Measurements from ENCODE around the gene RASA4B. TPM values are rescaled to one million over a fixed set of nuclear protein-coding genes. Genes with fewer than 3 reads are reported as not detected.
A peak's percentile ranks its signal among the peaks of the same experiment; 100 is the strongest.

Gene RASA4B
- total and polyA plus RNA-seq, 9 of the 15 experiments (the other 6 are each of a cell fraction or from before 2014, with no cell fraction given): 0.01 to 2.9 (median 1.5) TPM; not detected in 1

DNA sequence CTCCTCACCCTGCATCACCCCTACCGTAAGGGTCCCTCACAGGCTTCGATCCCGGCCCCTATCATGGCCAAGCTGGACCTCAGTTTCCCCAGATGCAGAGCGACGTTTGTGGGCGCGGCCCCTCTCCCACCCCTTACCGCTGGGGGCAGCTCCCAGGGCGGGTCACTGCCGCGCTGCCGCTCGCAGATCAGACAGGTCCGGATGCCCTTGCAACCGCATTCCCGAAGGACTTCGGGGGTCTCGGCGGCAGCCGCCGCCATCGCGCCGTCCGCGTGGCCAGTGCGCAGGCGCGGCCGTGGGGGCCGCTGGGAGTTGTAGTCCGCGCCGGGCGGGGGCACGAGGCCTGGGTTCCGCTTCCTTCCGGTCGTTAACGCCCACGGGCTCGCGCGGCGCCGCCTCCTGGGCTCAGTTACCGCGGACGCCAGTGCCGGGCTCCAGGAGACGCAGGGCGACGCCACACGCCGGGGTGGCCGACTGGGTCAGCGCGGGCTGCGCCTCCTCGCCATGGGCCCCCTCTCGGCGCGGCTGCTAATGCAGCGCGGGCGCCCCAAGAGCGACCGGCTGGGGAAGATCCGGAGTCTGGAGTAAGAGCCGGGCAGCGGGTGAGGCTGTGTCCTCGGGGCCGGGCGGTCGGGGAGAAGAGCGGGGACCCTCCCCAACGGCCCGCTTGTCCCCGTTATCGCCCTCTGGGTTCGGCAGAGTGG lies 52.8 kb downstream of the RASA4B start, which contains the start of the genes ALKBH4 and LRWD1 (continued):
- TF ChIP-seq, protein P1, sequence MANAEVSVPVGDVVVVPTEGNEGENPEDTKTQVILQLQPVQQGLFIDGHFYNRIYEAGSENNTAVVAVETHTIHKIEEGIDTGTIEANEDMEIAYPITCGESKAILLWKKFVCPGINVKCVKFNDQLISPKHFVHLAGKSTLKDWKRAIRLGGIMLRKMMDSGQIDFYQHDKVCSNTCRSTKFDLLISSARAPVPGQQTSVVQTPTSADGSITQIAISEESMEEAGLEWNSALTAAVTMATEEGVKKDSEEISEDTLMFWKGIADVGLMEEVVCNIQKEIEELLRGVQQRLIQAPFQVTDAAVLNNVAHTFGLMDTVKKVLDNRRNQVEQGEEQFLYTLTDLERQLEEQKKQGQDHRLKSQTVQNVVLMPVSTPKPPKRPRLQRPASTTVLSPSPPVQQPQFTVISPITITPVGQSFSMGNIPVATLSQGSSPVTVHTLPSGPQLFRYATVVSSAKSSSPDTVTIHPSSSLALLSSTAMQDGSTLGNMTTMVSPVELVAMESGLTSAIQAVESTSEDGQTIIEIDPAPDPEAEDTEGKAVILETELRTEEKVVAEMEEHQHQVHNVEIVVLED (CRISPR knock-in tag; IDR thresholded peaks at IDR 0.05): peak; percentile 89
- TF ChIP-seq PYGO2 (tag; IDR thresholded peaks at IDR 0.05) (no peak), SRF (CRISPR knock-in tag; IDR thresholded peaks at IDR 0.05) (no peak), NCOA1 (IDR thresholded peaks at IDR 0.05; ENCODE audit: low read depth) (no peak), COPS2 (conservative IDR thresholded peaks at IDR 0.05) (no peak), SMARCA4 (IDR thresholded peaks at IDR 0.05) (no peak), TRIM24 (IDR thresholded peaks at IDR 0.05) (no peak), SRSF1 (IDR thresholded peaks at IDR 0.05; ENCODE audit: low read depth, low read length) (no peak), MAFG (tag; conservative IDR thresholded peaks at IDR 0.05) (no peak), PHF20 (IDR thresholded peaks at IDR 0.05; ENCODE audit: partially characterized antibody) (peak; percentile 79), ZNF140 (CRISPR knock-in tag; IDR thresholded peaks at IDR 0.05) (no peak), KDM1A (IDR thresholded peaks at IDR 0.05) (no peak), ZBTB1 (CRISPR knock-in tag; IDR thresholded peaks at IDR 0.05; ENCODE audit: borderline replicate concordance, low read depth) (peak; percentile 9; the same call in 1 of the 2 replicates), ZNF121 (CRISPR knock-in tag; conservative IDR thresholded peaks at IDR 0.05) (no peak), CEBPB (tag; IDR thresholded peaks at IDR 0.05) (no peak), POLR2AphosphoS5 (IDR thresholded peaks at IDR 0.05; ENCODE audit: control insufficient read depth, insufficient read depth, low read depth, low read length) (peak; percentile 85), CHCHD3 (CRISPR knock-in tag; IDR thresholded peaks at IDR 0.05) (0 out of 2 replicates have a peak, but pooled peaks have one; percentile 59), ZNF134 (CRISPR knock-in tag; conservative IDR thresholded peaks at IDR 0.05) (no peak), NCOA6 (IDR thresholded peaks at IDR 0.05) (0 out of 2 replicates have a peak, but pooled peaks have one; percentile 56), PHF8 (IDR thresholded peaks at IDR 0.05; ENCODE audit: borderline replicate concordance, low read length) (peak; percentile 82; the same call in 1 of the 2 replicates), MIER1 (IDR thresholded peaks at IDR 0.05; ENCODE audit: low read depth) (no peak; the same call in 1 of the 2 replicates)
- TF ChIP-seq, protein P2, sequence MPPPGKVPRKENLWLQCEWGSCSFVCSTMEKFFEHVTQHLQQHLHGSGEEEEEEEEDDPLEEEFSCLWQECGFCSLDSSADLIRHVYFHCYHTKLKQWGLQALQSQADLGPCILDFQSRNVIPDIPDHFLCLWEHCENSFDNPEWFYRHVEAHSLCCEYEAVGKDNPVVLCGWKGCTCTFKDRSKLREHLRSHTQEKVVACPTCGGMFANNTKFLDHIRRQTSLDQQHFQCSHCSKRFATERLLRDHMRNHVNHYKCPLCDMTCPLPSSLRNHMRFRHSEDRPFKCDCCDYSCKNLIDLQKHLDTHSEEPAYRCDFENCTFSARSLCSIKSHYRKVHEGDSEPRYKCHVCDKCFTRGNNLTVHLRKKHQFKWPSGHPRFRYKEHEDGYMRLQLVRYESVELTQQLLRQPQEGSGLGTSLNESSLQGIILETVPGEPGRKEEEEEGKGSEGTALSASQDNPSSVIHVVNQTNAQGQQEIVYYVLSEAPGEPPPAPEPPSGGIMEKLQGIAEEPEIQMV (tag; conservative IDR thresholded peaks at IDR 0.05; ENCODE audit: low read depth): peak; percentile 85
- TF ChIP-seq, protein P3, sequence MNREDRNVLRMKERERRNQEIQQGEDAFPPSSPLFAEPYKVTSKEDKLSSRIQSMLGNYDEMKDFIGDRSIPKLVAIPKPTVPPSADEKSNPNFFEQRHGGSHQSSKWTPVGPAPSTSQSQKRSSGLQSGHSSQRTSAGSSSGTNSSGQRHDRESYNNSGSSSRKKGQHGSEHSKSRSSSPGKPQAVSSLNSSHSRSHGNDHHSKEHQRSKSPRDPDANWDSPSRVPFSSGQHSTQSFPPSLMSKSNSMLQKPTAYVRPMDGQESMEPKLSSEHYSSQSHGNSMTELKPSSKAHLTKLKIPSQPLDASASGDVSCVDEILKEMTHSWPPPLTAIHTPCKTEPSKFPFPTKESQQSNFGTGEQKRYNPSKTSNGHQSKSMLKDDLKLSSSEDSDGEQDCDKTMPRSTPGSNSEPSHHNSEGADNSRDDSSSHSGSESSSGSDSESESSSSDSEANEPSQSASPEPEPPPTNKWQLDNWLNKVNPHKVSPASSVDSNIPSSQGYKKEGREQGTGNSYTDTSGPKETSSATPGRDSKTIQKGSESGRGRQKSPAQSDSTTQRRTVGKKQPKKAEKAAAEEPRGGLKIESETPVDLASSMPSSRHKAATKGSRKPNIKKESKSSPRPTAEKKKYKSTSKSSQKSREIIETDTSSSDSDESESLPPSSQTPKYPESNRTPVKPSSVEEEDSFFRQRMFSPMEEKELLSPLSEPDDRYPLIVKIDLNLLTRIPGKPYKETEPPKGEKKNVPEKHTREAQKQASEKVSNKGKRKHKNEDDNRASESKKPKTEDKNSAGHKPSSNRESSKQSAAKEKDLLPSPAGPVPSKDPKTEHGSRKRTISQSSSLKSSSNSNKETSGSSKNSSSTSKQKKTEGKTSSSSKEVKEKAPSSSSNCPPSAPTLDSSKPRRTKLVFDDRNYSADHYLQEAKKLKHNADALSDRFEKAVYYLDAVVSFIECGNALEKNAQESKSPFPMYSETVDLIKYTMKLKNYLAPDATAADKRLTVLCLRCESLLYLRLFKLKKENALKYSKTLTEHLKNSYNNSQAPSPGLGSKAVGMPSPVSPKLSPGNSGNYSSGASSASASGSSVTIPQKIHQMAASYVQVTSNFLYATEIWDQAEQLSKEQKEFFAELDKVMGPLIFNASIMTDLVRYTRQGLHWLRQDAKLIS (CRISPR knock-in tag; IDR thresholded peaks at IDR 0.05): peak; percentile 47; the same call in 1 of the 2 replicates
